ENCODE measurements around the gene ZNF280D.

Gene ZNF280D

GRCh38 chr15:56648311-56648710 is 85.0 kb downstream of the ZNF280D start:
- in situ Hi-C loops (cut with HindIII; ENCODE audit: low pct_ligation_motif_present, low sequenced_read_pairs): no loop called here
- TF ChIP-seq, protein P1, sequence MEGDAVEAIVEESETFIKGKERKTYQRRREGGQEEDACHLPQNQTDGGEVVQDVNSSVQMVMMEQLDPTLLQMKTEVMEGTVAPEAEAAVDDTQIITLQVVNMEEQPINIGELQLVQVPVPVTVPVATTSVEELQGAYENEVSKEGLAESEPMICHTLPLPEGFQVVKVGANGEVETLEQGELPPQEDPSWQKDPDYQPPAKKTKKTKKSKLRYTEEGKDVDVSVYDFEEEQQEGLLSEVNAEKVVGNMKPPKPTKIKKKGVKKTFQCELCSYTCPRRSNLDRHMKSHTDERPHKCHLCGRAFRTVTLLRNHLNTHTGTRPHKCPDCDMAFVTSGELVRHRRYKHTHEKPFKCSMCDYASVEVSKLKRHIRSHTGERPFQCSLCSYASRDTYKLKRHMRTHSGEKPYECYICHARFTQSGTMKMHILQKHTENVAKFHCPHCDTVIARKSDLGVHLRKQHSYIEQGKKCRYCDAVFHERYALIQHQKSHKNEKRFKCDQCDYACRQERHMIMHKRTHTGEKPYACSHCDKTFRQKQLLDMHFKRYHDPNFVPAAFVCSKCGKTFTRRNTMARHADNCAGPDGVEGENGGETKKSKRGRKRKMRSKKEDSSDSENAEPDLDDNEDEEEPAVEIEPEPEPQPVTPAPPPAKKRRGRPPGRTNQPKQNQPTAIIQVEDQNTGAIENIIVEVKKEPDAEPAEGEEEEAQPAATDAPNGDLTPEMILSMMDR (IDR thresholded peaks at IDR 0.05; ENCODE audit: low read depth, low read length, missing control alignments): no peak
- H3K36me3 ChIP-seq (replicated peaks): peaks cover 3% of the 10 kb centered on the region
- H3K27me3 ChIP-seq (replicated peaks): no peaks in the 10 kb centered on the region
- DNase-seq: no peak
- no peak overlapping the region for H3K4me3 ChIP-seq (ENCODE audit: low read depth, low read length)
- H3K27ac ChIP-seq: no peak overlapping the region

DNA sequence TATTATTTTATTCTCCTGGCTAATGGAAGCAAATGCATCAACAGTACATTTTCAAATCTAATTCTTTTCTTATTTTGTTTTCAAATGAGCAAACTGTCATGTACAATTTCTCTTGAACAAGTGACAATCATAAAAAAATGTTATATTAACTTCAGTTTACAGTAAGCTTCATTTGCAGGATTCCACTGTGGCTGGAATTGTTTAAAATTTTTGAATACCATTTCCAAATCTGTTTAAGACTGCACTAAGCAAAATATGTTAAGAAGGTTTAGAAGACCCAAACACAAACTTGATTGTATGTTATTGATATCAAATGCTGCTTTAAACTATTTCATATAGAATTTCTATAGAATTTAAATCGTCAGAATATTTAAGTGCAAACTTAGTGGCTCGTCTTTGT is 92.8 kb downstream of the ZNF280D start:
- Histone ChIP-seq H3K36me3 (replicated peaks) (no peaks in the 10 kb centered on the region), H3K27ac (no peak overlapping the region), H3K4me3 (ENCODE audit: low read depth, low read length) (no peak overlapping the region), H3K27me3 (replicated peaks) (no peaks in the 10 kb centered on the region)
- DNase-seq: no peak
- in situ Hi-C loops (cut with HindIII; ENCODE audit: low pct_ligation_motif_present, low sequenced_read_pairs): no loop called here
- TF ChIP-seq, protein P1 (IDR thresholded peaks at IDR 0.05; ENCODE audit: low read depth, low read length, missing control alignments): no peak

GRCh38 chr15:56640127-56640526 is 93.2 kb downstream of the ZNF280D start:
- no peak for DNase-seq
- in situ Hi-C loops (cut with HindIII; ENCODE audit: low pct_ligation_motif_present, low sequenced_read_pairs): no loop called here
- TF ChIP-seq, protein P1 (IDR thresholded peaks at IDR 0.05; ENCODE audit: low read depth, low read length, missing control alignments): no peak

DNA sequence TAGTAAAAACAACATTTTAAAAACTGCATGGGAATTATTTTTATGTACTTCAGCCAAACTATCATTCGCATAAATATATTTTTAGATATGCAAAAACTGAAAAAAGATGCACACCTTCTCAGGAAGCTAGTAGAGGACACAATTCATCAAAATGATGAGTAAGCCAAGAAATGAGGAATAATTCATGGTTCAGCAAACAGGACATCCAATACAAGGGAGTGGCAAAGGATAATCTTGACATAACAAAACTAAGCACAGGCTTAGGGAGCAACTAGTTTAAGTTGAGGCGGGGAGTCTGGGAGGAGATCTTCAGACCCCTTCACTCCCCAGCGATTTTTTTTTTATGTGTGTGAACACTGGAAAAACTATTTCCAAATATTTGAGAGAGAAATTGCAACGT is 93.7 kb downstream of the ZNF280D start:
- DNase-seq: no peak

More at GRCh38 chr15:56640127-56640526, 93.2 kb downstream of the ZNF280D start:
- Histone ChIP-seq H3K36me3 (replicated peaks) (no peaks in the 10 kb centered on the region), H3K27ac (no peak overlapping the region), H3K27me3 (replicated peaks) (no peaks in the 10 kb centered on the region), H3K4me3 (ENCODE audit: low read depth, low read length) (no peak overlapping the region)

GRCh38 chr15:56631765-56632164 is 101.5 kb downstream of the ZNF280D start:
- in situ Hi-C loops (cut with HindIII; ENCODE audit: low pct_ligation_motif_present, low sequenced_read_pairs): no loop called here

More for the DNA sequence above, 93.7 kb downstream of the ZNF280D start:
- TF ChIP-seq, protein P1 (IDR thresholded peaks at IDR 0.05; ENCODE audit: low read depth, low read length, missing control alignments): no peak
- Histone ChIP-seq H3K27ac (no peak overlapping the region), H3K36me3 (replicated peaks) (no peaks in the 10 kb centered on the region), H3K4me3 (ENCODE audit: low read depth, low read length) (no peak overlapping the region), H3K27me3 (replicated peaks) (no peaks in the 10 kb centered on the region)
- in situ Hi-C loops (cut with HindIII; ENCODE audit: low pct_ligation_motif_present, low sequenced_read_pairs): no loop called here

More at GRCh38 chr15:56631765-56632164, 101.5 kb downstream of the ZNF280D start:
- Histone ChIP-seq H3K4me3 (ENCODE audit: low read depth, low read length) (no peak overlapping the region), H3K36me3 (replicated peaks) (no peaks in the 10 kb centered on the region), H3K27ac (no peak overlapping the region), H3K27me3 (replicated peaks) (no peaks in the 10 kb centered on the region)
- TF ChIP-seq, protein P1 (IDR thresholded peaks at IDR 0.05; ENCODE audit: low read depth, low read length, missing control alignments): no peak
- DNase-seq: no peak
